H1 (cell line): ENCODE data around the gene POU3F1. TPM values are rescaled to one million over a fixed set of nuclear protein-coding genes. Genes with fewer than 3 reads are reported as not detected.

ENCODE experiments used
- CHD7 ChIP-seq: fragments of 300-600 bp; sonication (generic); IDR thresholded peaks from 2 replicates; pipeline ENCODE4 v1.7.1; 2012; ENCODE audit warnings: low read length, moderate library complexity, mild to moderate bottlenecking, inconsistent platforms; ENCODE audit not compliant: insufficient replicate concordance
- CREB1 ChIP-seq: IDR thresholded peaks from 2 replicates; pipeline ENCODE4 v1.6.1; 2012; ENCODE audit warnings: inconsistent platforms
- E2F6 ChIP-seq: IDR thresholded peaks from 2 replicates; pipeline ENCODE4 v1.6.1; 2012; ENCODE audit warnings: inconsistent platforms
- EZH2 ChIP-seq: fragments of 200-600 bp; sonication (generic); IDR thresholded peaks from 2 replicates; pipeline ENCODE4 v1.7.1; 2012; ENCODE audit warnings: low read depth, mild to moderate bottlenecking, moderate library complexity, low read length, inconsistent platforms; ENCODE audit not compliant: severe bottlenecking
- FOSL1 ChIP-seq: IDR thresholded peaks from 2 replicates; pipeline ENCODE4 v1.6.1; 2011; ENCODE audit warnings: mild to moderate bottlenecking, low read depth, low read length, moderate library complexity; ENCODE audit not compliant: insufficient read depth
- JUND ChIP-seq: IDR thresholded peaks from 2 replicates; pipeline ENCODE4 v1.6.1; 2011; ENCODE audit warnings: mild to moderate bottlenecking, improper control_type of control experiment, low read length
- MAX ChIP-seq: IDR thresholded peaks from 2 replicates; pipeline ENCODE4 v1.6.1; 2012; ENCODE audit warnings: inconsistent platforms
- SP4 ChIP-seq: IDR thresholded peaks from 2 replicates; pipeline ENCODE4 v1.6.1; 2012; ENCODE audit warnings: low read length, inconsistent platforms
- TEAD4 ChIP-seq: IDR thresholded peaks from 2 replicates; pipeline ENCODE4 v1.6.1; 2012; ENCODE audit warnings: low read depth, low read length, inconsistent platforms, mixed read lengths
- polyA plus RNA-seq, 7 experiments: library from polyadenylated mRNA; depleted of rRNA in 3 of 7; stranded (reverse) in 5 of 7; unstranded in 2 of 7; fragments of >200 nt in 5 of 7; fragments of 200-250 nt in 2 of 7; gene quantifications; 1 replicate in 5 of 7; 2 replicates in 1 of 7; 4 replicates in 1 of 7; pipeline versions ENCODE4 v1.2.1 to v1.2.3, GENCODE V29; 2011 to 2013; ENCODE audit warnings: missing spikeins in 2 of 7, mixed read lengths in 2 of 7
- total RNA-seq: library from RNA; stranded (reverse); fragmentation: NEBNext Ultra II Directional; extraction: Animal tissue kit (Norgen Biotek cat#: 25700); gene quantifications from 2 replicates; pipeline ENCODE4 v1.2.1, GENCODE V29; 2021

The POU3F1 gene
- total and polyA plus RNA-seq, 2 of the 8 experiments (the other 6 are each of a cell fraction or from before 2014, with no cell fraction given): 4.2 to 10.8 TPM

- TF ChIP-seq CHD7 (no peak), MAX (peak; percentile 100), JUND (no peak), CREB1 (peak; percentile 94), FOSL1 (no peak), EZH2 (no peak), TEAD4 (no peak), E2F6 (peak; percentile 99), SP4 (no peak)
Observed at GRCh38 chr1:38012363-38013226, 34.0 kb downstream of the POU3F1 start, which contains the start of gene UTP11 (continued).
